Activated CD4-positive, CD25-positive, alpha-beta regulatory T cell treated with anti-CD3 and anti-CD28 coated beads, Interleukin-2, amount 50 U/mL, for 24 hours (primary cell): ENCODE data around the gene OR7A5.
"Not testable (repeated sequence)": the region's sequence is repeated elsewhere in the genome, so short reads cannot be mapped to it uniquely, and the experiment has no call there.

ENCODE experiments used
- ATAC-seq, 2 donors: fragments of 150-1000 bp; cut with Tn5 transposase; one replicate each; pipeline ENCODE4 v1.10.0; 2021; ENCODE audit warnings: mild to moderate bottlenecking in 1 of 2, moderate library complexity in 1 of 2

Gene OR7A5

GRCh38 chr19:14835011-14835410 lies at the start of gene OR7A5, which contains the start of gene OR7C1:
TSS of gene OR7A5 (minus strand) at chr19:14835185. CDS start at chr19:14828241, 6,944 bp downstream.
TSS of gene OR7C1 (minus strand) at chr19:14835185. CDS start at chr19:14800136, 35,049 bp downstream.
- ATAC-seq, result no peak

- no peak for ATAC-seq
These were observed 36.7 kb upstream of the OR7A5 start for GRCh38 chr19:14871619-14872230.

GRCh38 chr19:14868497-14868896 lies 33.5 kb upstream of the OR7A5 start:
- no peak for ATAC-seq

GRCh38 chr19:14848822-14849221 lies 13.8 kb upstream of the OR7A5 start, which contains the start of gene OR7A10:
TSS of gene OR7A10 (minus strand) at chr19:14848922. CDS start at chr19:14841877, 7,045 bp downstream.
- ATAC-seq, result no peak

- ATAC-seq, result no peak
These were observed 8.6 kb upstream of the OR7A5 start for GRCh38 chr19:14843578-14843977.

GRCh38 chr19:14843169-14843568 lies 8.2 kb upstream of the OR7A5 start:
- no peak for ATAC-seq

GRCh38 chr19:14840206-14840605 lies 5.2 kb upstream of the OR7A5 start:
- ATAC-seq, result no peak

GRCh38 chr19:14837391-14837790 lies 2.4 kb upstream of the OR7A5 start:
- no peak for ATAC-seq

- no peak for ATAC-seq
These were observed 4.3 kb downstream of the OR7A5 start for GRCh38 chr19:14830702-14831101.

GRCh38 chr19:14826006-14826405 lies 9.0 kb downstream of the OR7A5 start:
- ATAC-seq, result no peak

- ATAC-seq, result no peak
These were observed 13.0 kb downstream of the OR7A5 start for GRCh38 chr19:14821937-14822336.

- no peak for ATAC-seq
These were observed 16.4 kb downstream of the OR7A5 start for GRCh38 chr19:14818588-14818987.

- ATAC-seq, result no peak
These were observed 17.9 kb downstream of the OR7A5 start for GRCh38 chr19:14817052-14817451.

- ATAC-seq, result no peak
These were observed 19.9 kb downstream of the OR7A5 start for GRCh38 chr19:14814982-14815652.

- no peak for ATAC-seq
These were observed 25.5 kb downstream of the OR7A5 start for GRCh38 chr19:14809272-14810057.

GRCh38 chr19:14804765-14805164 lies 30.2 kb downstream of the OR7A5 start:
- ATAC-seq, result no peak

- ATAC-seq, result no peak
These were observed 36.2 kb downstream of the OR7A5 start for GRCh38 chr19:14798760-14799159.

- no peak for ATAC-seq
These were observed 39.0 kb downstream of the OR7A5 start for GRCh38 chr19:14796021-14796420.

GRCh38 chr19:14795078-14795721 lies 39.8 kb downstream of the OR7A5 start:
- no peak for ATAC-seq

- not testable (repeated sequence) for ATAC-seq
These were observed 42.7 kb downstream of the OR7A5 start for GRCh38 chr19:14792250-14792649.

- no peak for ATAC-seq
These were observed 48.5 kb downstream of the OR7A5 start for GRCh38 chr19:14786421-14786851.

GRCh38 chr19:14785102-14785793 lies 49.7 kb downstream of the OR7A5 start:
- ATAC-seq, result peak; percentile 25 to 38
